ENCODE results near the gene SBF2. TPM values are rescaled to one million over a fixed set of nuclear protein-coding genes. Genes with fewer than 3 reads are reported as not detected.

Gene SBF2
- total and polyA plus RNA-seq, 11 donors: 10.4 to 33.9 (median 20.9) TPM

GRCh38 chr11:9752091-9752490, 541.9 kb downstream of the SBF2 start:
- peak in 3 of 4 donors; percentile 41 to 57 (median 52) for ATAC-seq
- no peaks in the 10 kb centered on the region for H3K27me3 ChIP-seq
- H3K27ac ChIP-seq: peak overlapping the region in 1 of 12 donors; percentile 20
- peaks cover 0 to 50% (median 17%) of the 10 kb centered on the region in 12 donors for H3K4me1 ChIP-seq
- DNase-seq: peak in 1 of 5 donors; percentile 66
- no peak overlapping the region for H3K4me3 ChIP-seq
- intact Hi-C loops (cut with DNase I): loop anchor here in 5 of 10 donors (5.0 to 10.0 kb wide), 3 partner anchors 130 to 353 kb away; no protein-coding TSS in a partner anchor
- whole genome bisulfite sequencing, 4 donors: 44 to 70% (median 59%) methylated on average over 3 of the region's 3 CpGs
- peaks cover 0 to 52% (median 42%) of the 10 kb centered on the region in 9 donors for H3K36me3 ChIP-seq
- TF ChIP-seq POLR2A (IDR thresholded peaks at IDR 0.05): no peak
- no peak for TF ChIP-seq CTCF (IDR thresholded peaks at IDR 0.05)
- no peaks in the 10 kb centered on the region for H3K9me3 ChIP-seq

GRCh38 chr11:9750551-9750950, 543.5 kb downstream of the SBF2 start:
- no peak overlapping the region for H3K27ac ChIP-seq
- DNase-seq (no peak), ATAC-seq (no peak)
- 56 to 64% (median 60%) methylated on average over 4 of the region's 4 CpGs for WGBS, 4 donors
- no peak overlapping the region for H3K4me3 ChIP-seq
- peaks cover 0 to 60% (median 46%) of the 10 kb centered on the region in 9 donors for H3K36me3 ChIP-seq
- peaks cover 0 to 40% (median 18%) of the 10 kb centered on the region in 12 donors for H3K4me1 ChIP-seq
- intact Hi-C loops (cut with DNase I): loop anchor here in 6 of 10 donors (1.0 to 10.0 kb wide), 4 partner anchors 128 to 354 kb away; no protein-coding TSS in a partner anchor
- no peaks in the 10 kb centered on the region for H3K27me3 ChIP-seq
- no peaks in the 10 kb centered on the region for H3K9me3 ChIP-seq
- no peak for TF ChIP-seq POLR2A (IDR thresholded peaks at IDR 0.05)
- no peak for TF ChIP-seq CTCF (IDR thresholded peaks at IDR 0.05)

- DNase-seq (peak in 4 of 5 donors; percentile 53 to 57 (median 56)), ATAC-seq (peak; percentile 84 to 91 (median 88))
- H3K27me3 ChIP-seq: no peaks in the 10 kb centered on the region
- H3K27ac ChIP-seq: peak overlapping the region in 2 of 12 donors; percentile 41 to 53
- H3K4me1 ChIP-seq: peaks cover 0 to 24% (median 9%) of the 10 kb centered on the region in 12 donors
- no peak for TF ChIP-seq POLR2A (IDR thresholded peaks at IDR 0.05)
- peak; percentile 61 to 82 (median 71) for TF ChIP-seq CTCF (IDR thresholded peaks at IDR 0.05)
- 56 to 57% (median 56%) methylated on average over 6 to 7 of the region's 7 CpGs for WGBS, 4 donors
- peaks cover 0 to 72% (median 55%) of the 10 kb centered on the region in 9 donors for H3K36me3 ChIP-seq
- no peaks in the 10 kb centered on the region for H3K9me3 ChIP-seq
- H3K4me3 ChIP-seq: no peak overlapping the region
- intact Hi-C loops (cut with DNase I): loop anchor here in 9 of 10 donors (1.0 to 10.0 kb wide), 8 partner anchors 121 to 221 kb away; no protein-coding TSS in a partner anchor
These were observed 545.6 kb downstream of the SBF2 start for GRCh38 chr11:9748361-9748970.

GRCh38 chr11:9747828-9748227, 546.2 kb downstream of the SBF2 start:
- WGBS, 4 donors: 75 to 85% (median 79%) methylated on average over 5 of the region's 5 CpGs
- Histone ChIP-seq H3K9me3 (no peaks in the 10 kb centered on the region), H3K4me1 (peaks cover 0 to 24% (median 9%) of the 10 kb centered on the region in 12 donors), H3K27ac (peak overlapping the region in 2 of 12 donors; percentile 12 to 53), H3K36me3 (peaks cover 0 to 72% (median 55%) of the 10 kb centered on the region in 9 donors), H3K27me3 (no peaks in the 10 kb centered on the region), H3K4me3 (no peak overlapping the region)
- no peak for TF ChIP-seq POLR2A (IDR thresholded peaks at IDR 0.05)
- TF ChIP-seq CTCF (IDR thresholded peaks at IDR 0.05): no peak
- ATAC-seq (no peak), DNase-seq (no peak)
- intact Hi-C loops (cut with DNase I): loop anchor here in 9 of 10 donors (1.0 to 10.0 kb wide), 8 partner anchors 121 to 221 kb away; no protein-coding TSS in a partner anchor
